SK-N-SH treated with all-trans-retinoic acid at 6 μM for 48 hours (cell line): ENCODE data around the gene CNP.

Experiments used
- PATZ1 ChIP-seq: fragments of 250-450 bp; sonication (Bioruptor Pico); IDR thresholded peaks from 2 replicates; pipeline ENCODE4 v1.8.0; 2020; ENCODE audit warnings: mild to moderate bottlenecking, moderate library complexity, borderline replicate concordance
- PPARA ChIP-seq: fragments of 250-450 bp; sonication (Bioruptor Pico); IDR thresholded peaks from 2 replicates; pipeline ENCODE4 v1.5.0; 2020; ENCODE audit warnings: mild to moderate bottlenecking, borderline replicate concordance
- RARB ChIP-seq: fragments of 250-450 bp; sonication (Bioruptor Pico); IDR thresholded peaks from 2 replicates; pipeline ENCODE4 v1.8.0; 2021; ENCODE audit warnings: mild to moderate bottlenecking, moderate library complexity
- ZFP3 ChIP-seq: fragments of 250-450 bp; sonication (Bioruptor Pico); IDR thresholded peaks from 2 replicates; pipeline ENCODE4 v1.5.0; 2020; ENCODE audit warnings: mild to moderate bottlenecking, moderate library complexity
- ZNF70 ChIP-seq: fragments of 450-650 bp; formaldehyde crosslinking; IDR thresholded peaks from 2 replicates; pipeline ENCODE4 v1.5.0; 2020; ENCODE audit warnings: mild to moderate bottlenecking, moderate library complexity
- ZNF8 ChIP-seq: fragments of 450-650 bp; formaldehyde crosslinking; IDR thresholded peaks from 2 replicates; pipeline ENCODE4 v1.5.0; 2020; ENCODE audit warnings: mild to moderate bottlenecking, moderate library complexity

- no peak for TF ChIP-seq ZNF70 (CRISPR knock-in tag)
- no peak for TF ChIP-seq PPARA (CRISPR knock-in tag)
- TF ChIP-seq RARB (CRISPR knock-in tag), result no peak
- TF ChIP-seq PATZ1, result no peak
- no peak for TF ChIP-seq ZNF8 (CRISPR knock-in tag)
- TF ChIP-seq ZFP3 (CRISPR knock-in tag), result no peak
Observed at GRCh38 chr17:42016941-42017865, 50.6 kb downstream of the CNP start, which contains the start of gene DNAJC7.
